IPS-NIHi7 (cell line): ENCODE measurements around the gene PAXX.
"Not testable (repeated sequence)": the region's sequence is repeated elsewhere in the genome, so short reads cannot be mapped to it uniquely, and the experiment has no call there.

Experiments
- DNase-seq: peaks from one replicate; pipeline ENCODE4 v3.0.0; 2012; ENCODE audit warnings: mixed read lengths; ENCODE audit errors: extremely low spot score

Gene PAXX

GRCh38 chr9:137002646-137003041, 10.4 kb downstream of the PAXX start:
- DNase-seq = no peak

DNA sequence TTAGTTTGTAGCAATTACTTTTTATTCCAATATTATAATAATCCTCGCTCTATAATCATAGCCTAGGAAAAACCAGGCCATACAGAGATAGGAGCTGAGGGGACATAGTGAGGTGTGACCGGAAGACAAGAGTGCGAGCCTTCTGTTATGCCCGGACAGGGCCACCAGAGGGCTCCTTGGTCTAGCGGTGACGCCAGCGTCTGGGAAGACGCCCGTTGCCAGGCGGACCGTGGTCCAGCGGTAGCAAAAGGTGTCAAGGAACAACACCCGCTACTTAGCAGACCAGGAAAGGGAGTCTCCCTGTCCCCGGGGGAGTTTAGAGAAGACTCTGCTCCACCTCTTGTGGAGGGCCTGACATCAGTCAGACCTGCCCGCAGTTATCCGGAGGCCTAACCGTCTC, 12.1 kb downstream of the PAXX start:
- not testable (repeated sequence) for DNase-seq

DNA sequence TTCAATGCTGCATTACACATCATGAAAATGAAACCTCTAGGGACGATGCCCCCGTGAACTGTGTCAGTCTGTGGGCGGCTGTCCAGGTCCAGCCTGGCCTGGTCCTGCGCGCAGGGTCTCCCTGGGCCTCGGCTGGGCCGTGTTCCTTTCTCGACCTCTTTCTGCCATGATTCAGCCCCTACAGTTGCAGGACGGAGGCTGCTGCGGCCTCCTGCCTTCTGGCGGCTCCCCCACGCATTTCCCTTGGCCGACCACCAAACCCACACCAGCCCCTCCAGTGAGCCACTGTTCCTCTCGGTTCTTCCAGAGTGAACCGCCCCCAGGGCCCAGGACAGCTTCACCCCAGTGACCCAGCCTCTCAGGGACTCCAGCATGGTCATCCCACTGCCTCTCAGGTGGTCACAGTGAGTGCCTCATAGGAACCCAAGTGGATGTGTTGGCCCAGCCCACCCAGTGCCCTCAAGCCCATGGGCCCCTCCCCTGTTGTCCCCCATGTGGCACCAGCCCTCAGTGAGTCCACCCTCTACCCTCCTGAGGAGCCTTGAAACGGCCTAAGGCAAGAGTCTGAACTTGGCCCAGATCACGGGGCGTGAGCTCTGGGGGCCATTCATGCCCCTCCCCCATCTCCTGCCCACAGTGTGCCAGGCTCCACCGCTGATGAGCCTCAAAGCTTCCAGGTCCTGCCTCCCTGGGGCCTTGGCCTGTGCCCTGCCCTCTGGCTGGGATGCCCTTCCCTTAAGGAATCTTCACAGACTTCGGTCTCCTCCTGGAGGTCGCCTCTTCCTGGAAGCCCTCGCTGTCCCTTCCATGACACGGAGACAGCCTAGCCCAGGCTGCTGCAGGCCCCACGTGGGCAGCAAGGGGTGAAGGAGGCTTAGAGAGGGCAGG, 14.1 kb downstream of the PAXX start:
- no peak for DNase-seq

DNA sequence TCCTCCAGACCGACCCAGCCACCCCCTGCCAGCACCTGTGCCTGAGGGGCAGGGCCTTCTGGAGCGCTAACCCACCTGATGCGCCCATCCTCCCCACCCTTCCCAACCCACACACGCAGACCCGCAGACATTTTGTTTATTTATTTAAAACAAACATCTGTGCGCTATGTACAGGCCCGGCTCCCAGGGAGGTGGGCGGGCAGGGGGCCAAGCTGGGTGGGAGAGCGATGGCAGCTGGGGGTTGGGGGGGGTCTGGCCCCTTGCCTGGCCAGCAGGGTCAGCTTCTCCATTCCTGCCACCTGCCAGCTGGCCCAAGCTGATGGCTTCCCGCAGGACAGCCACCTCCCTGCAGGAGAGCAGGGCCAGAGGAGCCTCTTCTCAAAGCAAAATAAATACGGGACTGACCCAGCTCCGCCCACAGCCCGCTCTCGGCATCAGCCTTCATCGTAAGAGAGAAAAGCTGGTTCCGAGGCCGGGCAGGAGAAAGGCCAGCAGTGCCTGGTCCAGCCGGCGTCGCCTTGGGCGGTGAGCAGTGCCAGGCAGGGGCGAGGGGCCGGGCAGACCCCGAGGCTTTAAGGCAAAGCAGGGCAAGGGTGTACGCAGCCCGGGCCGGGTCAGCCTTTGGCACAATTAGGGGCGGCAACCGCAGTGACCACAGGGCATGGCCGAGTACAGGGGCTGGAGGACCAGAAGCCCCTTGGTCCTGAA, 15.0 kb downstream of the PAXX start:
- no peak for DNase-seq

DNA sequence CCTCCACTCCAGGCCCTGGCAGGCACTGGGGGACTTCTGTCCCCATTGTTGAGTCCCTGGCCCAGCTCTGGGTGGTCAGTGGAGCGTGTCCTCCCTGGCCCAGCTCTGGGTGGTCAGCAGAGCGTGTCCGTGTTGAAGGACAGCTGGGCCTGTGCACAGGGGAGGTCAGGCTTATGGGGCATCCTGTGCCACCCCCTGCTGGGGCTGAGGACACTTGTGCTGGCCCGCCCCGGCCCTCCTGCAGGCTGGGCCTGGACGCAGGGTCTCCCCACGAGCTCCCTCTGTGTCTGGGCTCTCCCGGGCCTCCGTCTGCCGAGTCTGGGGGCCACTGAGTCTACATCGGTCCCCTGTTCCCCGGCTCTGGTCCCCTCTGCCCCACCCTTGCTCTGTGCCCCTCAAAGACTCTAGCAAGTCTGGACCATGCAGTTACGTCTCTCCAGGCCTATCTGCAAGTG, 15.6 kb downstream of the PAXX start:
- DNase-seq = no peak

DNA sequence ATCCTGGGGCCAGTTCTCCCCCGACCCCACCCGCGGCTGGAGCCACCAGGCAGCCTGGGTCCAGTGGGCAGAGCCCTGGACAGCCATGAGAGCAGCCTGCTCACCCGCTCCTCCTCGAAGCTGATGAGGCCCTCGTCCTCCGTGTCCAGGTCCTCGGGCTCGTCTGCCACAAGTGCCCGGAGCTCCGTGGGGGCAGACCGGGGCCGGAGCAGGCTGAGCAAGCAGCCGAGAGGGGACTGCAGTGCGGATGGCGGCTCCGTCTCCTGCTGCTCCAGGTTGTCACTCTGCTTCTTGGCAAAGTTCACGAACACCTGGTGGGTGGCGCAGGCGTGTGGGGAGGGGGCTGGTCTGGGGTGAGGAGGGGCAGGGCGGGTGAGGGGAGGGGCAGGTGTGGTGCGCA, 16.1 kb downstream of the PAXX start:
- DNase-seq = no peak

- DNase-seq = no peak
Measured at GRCh38 chr9:137009217-137009616, 17.0 kb downstream of the PAXX start.

DNA sequence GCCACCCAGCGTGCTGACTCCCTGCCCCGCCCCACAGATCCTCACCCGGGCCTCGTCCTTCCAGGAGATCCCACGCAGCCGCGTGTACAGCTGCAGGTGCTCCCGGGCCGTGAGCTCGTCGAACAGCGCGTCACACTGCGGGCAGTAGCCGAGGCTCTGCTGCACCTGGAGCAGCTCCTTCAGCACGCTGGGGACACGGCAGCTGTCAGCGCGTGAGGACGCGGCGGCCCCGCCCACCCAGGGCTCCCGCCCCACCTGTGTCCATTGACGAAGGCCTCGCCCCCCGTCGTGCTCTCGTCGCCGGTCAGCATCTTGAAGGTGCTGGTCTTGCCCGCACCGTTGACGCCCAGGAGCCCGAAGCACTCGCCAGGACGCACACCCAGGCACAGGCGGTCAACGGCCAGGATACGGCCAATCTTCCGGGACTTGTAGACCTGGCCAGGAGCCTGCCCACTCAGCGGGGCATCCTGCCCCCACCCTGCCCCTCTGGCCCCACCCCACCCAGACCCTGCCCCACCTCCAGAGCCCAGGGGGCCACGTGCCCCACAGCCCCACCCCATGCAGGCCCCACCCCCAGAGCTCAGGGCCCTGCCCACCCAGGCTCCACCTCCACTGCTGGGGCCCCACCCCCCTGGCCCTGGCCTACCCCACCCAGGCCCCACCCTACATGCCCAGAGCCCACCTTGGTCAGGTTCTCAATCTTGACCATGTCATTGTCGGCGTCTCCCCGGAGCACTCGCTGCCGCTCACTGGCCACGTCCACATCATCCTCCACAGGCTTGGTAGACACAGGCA, 17.9 kb downstream of the PAXX start:
- no peak for DNase-seq

DNA sequence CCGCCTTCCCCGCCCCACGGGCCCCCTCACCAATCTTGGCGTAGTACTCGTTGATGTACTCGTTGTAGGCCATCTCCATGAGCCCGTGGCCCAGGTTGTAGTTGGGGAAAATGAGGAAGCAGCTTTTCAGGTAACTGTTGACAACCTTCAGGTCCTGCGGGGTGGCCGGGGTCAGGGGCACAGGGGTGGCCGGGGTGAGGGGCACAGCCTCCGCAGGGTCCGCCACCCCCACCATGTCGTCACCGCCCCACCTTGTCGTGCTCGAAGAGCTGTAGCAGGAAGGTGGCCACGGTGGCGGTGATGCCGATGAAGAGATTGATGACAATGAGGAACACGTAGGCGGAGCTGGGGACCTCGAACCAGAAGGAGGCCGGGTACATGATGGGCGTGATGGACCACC, 18.9 kb downstream of the PAXX start:
- no peak for DNase-seq

DNA sequence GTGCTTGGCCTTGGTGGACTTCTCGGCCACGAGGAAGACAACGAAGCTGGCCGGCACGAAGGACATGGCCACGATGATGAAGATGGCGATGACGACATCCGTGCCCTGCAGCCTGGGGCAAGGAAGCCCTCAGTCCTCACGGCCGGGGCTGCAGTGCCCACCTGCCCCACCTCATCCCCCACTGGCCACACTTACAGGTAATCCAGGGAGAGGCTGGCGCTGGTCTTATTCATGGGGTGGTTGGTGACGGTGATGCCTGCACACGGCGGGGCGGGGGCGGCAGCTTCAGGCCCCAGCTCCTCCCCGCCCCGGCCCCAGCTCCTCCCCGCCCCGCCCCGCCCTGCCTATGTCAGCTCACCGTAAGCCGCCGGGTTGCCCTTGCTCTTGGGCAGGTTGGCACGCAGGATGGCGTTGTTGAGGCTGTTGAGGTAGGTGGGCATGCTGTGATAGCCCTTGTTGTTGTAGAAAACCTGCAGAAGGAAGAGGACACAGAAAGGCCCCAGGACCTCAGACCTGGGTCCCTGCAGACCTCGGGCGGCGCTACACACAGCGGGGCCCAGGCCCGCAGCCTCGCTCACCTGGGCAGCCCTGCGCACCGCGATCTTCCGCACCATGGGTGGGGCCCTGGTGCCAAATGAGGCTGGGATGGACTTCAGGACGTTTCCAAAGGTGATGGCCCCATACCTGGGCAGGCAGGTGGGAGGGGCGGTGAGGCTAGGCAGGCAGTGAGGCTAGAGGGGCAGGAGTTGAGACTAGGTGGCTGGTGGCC, 19.9 kb downstream of the PAXX start:
- no peak for DNase-seq

DNA sequence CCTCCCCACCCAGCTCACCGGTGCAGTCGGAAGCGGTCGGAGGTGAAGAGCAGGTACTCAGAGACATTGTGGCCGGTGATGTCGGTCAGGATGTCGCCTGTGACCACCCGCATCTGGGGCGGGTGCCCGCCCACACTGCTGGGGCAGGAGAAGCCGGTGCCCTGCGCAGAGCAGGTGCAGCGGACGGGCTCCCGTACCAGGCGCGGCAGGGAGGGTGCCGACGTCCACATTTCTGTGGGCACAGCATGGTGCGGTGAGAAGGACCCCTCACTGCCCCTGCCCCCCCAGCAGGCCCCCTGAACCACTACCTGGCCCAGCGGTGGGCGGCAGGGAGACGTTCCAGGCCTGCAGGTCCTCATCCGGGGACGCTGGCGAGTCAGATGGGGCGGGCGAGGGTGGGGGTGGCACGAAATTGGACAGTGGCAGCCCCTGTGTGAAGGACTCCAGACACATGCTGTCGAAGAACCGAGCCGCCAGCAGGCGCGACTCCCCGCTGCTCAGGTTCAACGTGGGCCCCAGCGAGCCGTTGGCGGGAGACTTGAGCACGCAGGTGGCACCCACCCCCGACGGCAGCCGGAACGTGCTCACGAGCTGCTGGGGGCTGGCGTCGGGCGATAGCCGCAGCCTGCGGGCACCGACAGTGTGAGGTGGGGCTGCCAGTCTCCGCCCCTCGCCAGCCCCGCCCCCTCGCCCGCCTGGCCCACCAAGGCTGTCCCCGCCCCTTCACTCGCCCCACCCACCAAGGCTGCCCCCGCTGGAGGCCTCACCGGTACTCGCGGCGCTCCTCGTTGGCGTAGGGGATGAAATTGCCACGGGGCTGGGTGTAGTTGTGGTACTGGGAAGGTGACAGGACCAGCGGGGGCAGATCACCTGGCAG, 20.7 kb downstream of the PAXX start:
- DNase-seq = peak; percentile 90

DNA sequence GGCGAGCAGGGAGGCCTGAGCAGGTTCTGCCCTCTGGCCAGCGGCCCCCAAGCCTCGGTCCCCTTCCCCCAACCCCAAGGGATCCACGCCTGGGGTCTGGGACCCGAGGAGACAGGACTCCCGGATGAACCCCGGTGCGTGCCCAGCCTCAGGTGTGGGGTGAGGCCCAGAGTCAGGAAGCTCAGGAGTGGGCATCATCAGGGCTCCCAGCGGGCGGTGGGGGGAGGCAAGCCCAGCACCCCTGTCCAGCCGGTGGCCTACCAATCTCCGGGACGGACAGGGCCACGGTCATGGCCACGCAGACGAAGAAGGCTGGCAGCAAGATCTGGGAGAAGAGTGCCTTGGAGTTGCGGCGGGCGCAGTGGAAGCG, 21.3 kb downstream of the PAXX start:
- DNase-seq = no peak

DNA sequence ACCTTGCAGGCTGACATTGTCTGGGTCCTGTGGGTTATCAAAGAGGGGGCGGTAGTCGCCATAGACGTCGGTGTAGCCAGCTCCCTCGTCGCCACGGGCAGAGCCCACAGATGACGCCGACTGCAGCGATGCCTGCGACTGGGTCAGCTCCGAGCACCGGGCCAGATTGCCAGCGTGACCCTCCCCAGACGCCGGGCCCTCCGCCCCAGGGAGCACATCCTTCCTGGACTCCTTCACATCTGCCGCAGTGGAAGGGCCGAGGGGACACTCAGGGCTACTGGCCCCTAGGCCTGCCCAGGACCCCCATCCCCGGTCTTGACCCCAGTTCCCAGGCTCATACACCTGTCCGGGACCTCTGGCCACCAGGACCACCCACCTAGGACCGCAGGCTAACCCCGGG, 21.9 kb downstream of the PAXX start:
- no peak for DNase-seq

DNA sequence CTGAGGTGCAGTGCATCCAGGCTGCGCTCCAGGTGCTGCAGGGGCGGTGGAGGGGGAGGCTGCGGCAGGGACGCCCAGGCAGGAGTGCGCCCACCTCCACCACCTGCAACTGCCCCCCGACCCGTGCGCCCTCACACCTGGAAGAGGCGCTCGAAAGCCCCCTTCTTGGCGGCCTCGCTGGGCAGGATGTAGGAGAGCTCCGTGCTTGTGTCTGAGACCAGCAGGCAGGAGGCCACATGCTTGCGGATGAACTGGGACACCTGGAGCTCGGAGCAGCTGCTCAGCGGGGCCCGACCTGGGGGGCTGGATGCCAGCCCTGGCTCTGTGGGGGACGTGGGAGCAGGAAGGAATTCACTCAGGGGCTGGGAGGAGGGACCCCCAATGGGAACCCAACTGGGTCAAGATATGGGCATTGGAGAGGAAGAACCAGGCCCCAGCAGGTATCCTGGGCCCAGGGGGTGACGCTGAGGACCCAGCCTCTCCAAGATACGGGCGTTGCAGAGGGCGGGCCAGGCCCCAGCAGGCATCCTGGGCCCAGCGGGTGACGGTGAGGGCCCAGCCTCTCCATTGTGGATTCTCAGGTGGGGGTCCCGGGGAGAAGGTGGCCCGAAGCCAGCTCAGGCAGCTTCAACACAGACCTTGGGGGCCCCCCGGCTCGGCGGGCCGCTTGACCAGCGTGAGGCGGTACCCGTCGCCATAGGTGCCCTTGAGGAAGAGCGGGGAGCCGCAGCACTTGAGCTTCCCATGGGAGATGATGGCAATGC, 22.7 kb downstream of the PAXX start:
- no peak for DNase-seq

- DNase-seq = no peak
Measured at GRCh38 chr9:137015540-137015930, 23.3 kb downstream of the PAXX start.

GRCh38 chr9:137015976-137016375, 23.8 kb downstream of the PAXX start:
- no peak for DNase-seq

DNA sequence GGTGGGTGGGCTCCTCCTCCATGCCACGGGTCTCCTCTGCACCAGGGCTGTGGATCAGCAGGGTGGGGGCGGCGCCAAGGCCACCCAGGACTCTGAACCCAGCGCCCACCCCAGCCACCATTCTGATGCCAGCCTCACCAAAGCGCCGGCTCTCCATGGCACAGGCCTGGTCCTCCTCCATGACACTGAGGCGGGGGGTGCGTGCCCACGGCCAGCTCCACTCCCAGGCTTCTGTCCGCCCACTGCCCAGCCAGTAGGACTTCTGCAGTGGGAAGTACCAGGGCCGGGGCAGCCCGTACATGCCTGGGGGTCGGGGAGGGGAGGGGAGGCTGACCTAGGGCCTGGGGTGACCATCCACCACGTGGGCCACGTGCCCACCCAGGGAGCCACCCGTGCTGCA, 24.2 kb downstream of the PAXX start:
- DNase-seq = no peak

GRCh38 chr9:137017071-137017470, 24.8 kb downstream of the PAXX start:
- no peak for DNase-seq

DNA sequence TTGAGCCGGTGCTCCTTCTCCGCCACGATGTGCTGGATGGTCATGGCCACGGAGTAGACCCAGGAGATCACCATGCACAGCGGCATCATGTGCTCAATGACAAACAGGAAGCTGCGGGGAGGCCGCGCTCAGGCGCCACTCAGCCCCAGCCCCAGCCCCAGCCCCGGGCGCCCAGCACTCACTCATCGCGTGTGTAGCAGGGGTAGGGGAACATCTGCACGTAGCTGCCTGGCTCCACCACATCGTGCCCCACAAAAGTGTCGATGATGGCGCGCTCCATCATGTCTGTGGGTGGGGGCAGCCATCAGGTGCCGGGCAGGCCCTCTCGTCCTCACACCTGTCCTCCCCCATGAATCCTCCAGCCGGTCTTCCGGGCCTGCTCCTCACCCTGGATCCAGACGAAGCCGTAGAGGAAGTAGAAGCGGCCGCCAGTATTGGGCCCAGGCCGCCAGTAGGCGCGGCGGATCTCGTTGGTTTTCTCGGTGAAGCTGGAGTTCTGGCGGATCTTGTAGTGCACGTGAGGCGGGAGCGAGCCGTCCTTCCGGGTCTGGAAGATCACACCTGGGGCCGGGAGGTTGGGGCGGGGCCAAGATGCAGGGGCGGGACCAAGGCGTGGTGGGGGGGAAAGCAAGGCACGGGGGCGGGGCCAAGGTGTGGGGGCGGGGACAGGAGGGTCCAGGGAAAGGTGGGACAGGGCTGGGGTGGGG, 25.7 kb downstream of the PAXX start:
- peak; percentile 48 for DNase-seq
